HG02852 (cell line): ENCODE data around the gene MRPS30.
"Not testable (repeated sequence)": the region's sequence is repeated elsewhere in the genome, so short reads cannot be mapped to it uniquely, and the experiment has no call there.

Experiments
- ATAC-seq: cut with Tn5 transposase; IDR thresholded peaks from one replicate; pipeline ENCODE4 v1.9.1; 2021; ENCODE audit warnings: mild to moderate bottlenecking, moderate library complexity; ENCODE audit not compliant: unreplicated experiment

The MRPS30 gene

DNA sequence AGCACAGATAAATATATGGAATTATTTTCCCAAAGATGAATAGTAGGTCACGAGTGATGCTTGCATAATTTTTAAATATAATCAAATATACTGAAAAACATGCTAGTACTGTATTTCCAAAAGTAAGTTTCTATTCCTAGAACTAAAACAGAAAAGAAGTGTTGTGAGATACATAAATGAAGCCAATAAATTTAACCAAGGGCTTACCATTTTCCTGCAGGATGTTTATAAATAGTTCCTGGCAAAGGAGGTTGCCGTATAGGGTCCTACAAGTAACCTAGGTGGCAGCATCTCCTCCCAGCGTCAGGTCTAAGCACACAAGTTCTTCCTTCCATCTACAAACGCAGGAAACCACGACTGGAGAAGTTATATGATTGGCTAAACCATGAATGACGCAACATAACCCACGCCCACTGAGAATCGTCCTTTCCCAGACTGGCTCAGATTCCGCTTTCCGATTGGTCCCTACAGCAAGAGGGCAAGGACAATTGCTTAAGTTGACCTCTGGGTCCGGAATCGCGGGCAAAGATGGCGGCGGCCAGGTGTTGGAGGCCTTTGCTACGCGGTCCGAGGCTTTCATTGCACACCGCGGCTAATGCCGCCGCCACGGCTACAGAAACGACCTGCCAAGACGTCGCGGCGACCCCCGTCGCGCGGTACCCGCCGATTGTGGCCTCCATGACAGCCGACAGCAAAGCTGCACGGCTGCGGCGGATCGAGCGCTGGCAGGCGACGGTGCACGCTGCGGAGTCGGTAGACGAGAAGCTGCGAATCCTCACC, at the start of gene MRPS30:
MRPS30 (plus strand) TSS at position 513 of the 780 bp plus-strand sequence; CDS start at position 529, 16 bp downstream.
- peak; percentile 96 for ATAC-seq

DNA sequence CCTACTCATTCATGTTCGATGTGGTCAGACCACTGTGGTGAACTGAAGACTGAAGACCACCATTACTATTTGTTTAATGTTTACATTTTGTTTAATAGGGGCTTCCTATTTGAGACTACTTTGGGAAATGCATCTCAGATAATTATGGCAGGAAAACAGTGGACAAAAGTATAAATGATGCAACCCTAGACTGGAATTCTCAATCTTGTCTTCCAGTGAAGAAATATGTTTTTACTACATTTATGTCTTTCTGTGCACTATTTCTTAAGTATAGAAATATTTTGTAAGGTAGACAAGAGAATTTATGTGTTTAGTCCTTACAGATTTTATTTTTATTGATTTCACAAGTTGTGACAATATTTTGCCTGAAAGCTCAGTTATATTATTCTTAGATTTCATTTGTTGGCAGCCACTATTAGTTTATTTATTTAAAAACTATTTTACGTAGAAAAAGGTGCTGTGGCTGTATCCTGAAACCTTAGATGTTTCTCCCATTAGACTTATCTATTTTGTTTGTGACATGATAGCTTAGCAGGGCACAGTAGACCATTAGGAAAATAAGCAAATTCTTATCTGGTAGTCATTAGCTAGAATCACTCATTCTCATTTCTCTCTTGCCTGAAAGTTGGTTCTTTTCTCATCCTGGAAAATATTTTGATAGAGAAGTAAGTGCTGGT, 39.4 kb upstream of the MRPS30 start:
- ATAC-seq: no peak

DNA sequence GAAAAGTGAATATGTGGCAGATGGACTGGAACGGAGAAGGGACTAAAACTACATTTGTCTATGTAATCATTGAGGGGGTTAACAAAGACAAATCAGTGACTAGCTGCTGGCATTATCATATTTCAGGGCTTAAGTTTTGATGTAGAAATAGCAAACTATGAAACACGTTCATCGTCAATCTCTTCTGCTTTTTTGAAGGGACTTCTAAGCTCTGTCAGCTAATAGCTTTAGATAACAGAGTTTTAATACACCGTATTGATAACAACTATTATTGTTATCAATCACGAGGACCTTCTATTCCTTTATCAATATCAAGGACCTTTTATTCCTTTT, 38.9 kb upstream of the MRPS30 start:
- no peak for ATAC-seq

- ATAC-seq: no peak
Observed at GRCh38 chr5:44770780-44771717, 37.7 kb upstream of the MRPS30 start.

GRCh38 chr5:44772397-44772796, 36.4 kb upstream of the MRPS30 start:
- not testable (repeated sequence) for ATAC-seq

GRCh38 chr5:44774279-44774880, 34.4 kb upstream of the MRPS30 start:
- ATAC-seq: no peak

GRCh38 chr5:44779167-44779566, 29.6 kb upstream of the MRPS30 start:
- no peak for ATAC-seq

GRCh38 chr5:44783634-44784315, 25.0 kb upstream of the MRPS30 start:
- no peak for ATAC-seq

DNA sequence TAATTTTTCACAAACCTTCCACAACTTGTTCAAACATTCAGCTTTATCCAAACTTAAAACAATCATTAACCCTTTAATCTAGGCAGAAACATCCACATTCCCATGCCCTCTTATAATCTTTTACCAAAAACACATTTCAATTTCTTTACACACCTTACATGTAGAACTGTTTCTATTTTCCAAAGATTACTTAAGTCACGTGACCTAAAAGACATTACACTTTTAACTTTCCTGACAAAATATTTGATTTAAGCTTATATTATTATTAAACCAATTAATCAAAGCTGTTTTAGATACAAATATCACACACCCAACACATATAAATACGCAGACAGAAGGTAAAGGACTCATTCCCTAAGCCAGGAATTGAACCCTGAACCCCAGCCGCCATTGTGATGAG, 21.0 kb upstream of the MRPS30 start:
- no peak for ATAC-seq

DNA sequence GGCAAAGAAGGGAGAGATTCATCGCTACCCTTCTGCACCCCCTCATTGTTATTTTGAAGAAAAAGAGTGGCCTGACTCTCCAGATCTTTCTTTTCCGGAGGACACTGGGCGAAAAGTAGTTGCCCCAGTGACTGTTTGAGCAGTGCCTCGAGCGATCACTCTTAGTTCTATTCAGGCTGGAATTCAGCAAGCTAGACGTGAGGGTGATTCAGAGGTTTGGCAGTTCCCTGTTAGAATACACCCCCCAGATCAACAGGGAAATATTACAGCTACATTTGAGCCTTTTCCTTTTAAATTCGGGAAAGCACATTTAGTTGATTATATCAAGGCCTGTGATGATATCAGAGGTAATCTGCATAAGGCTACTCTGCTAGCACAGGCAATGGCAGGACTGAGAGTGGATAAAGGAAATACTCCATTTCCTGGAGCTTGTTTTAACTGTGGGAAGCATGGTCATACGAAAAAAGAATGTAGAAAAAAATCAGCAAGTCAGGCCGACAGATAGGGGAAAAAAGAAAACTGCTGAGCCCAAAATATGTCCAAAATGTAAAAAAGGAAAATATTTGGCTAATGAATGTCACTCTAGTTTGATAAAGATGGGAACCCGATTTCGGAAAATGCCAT, 19.3 kb upstream of the MRPS30 start:
- ATAC-seq: not testable (repeated sequence)

GRCh38 chr5:44792031-44792673, 16.6 kb upstream of the MRPS30 start:
- not testable (repeated sequence) for ATAC-seq

- ATAC-seq: no peak
Observed at GRCh38 chr5:44794371-44794770, 14.4 kb upstream of the MRPS30 start.

GRCh38 chr5:44795496-44795895, 13.3 kb upstream of the MRPS30 start:
- ATAC-seq: no peak

DNA sequence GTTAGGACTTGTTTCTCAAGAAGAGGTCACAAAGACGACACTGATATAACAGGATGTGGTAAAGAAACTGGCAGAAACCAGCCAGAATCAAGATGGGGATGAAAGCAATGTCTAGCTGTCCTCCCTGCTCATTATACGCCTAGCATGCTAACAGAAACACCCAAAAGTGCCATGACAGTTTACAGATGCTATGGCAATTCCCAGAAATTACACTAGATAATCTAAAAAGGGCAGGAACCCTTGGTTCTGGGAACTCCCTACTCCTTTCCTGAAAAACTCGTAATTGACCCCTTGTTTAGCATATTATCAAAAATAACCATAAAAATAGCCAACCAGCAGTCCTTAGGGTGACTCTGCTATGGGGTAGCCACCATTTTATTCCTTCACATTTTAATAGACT, 10.9 kb upstream of the MRPS30 start:
- no peak for ATAC-seq

DNA sequence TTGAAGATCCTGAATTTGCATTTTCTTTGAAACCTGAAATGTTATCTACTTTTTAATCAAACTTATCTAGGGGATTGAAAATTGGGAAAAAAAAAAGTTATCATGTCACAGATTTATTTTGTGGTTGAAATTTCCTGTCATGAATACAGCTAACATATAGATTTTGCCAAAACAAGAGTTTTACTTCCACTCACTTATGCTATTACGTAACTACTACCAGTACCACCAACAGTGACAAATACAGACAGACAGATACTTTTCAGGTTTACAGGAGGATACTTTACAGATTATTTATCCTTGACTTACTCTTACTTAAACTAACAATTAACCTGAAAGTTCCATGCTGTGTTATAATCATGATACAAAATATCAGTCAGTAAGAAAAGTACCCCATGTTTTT, 6.8 kb upstream of the MRPS30 start:
- no peak for ATAC-seq

GRCh38 chr5:44806608-44807007, 2.1 kb upstream of the MRPS30 start:
- no peak for ATAC-seq

- ATAC-seq: no peak
Observed at GRCh38 chr5:44807269-44807668, 1.5 kb upstream of the MRPS30 start.

GRCh38 chr5:44809215-44809955, 638 bp downstream of the MRPS30 start:
- ATAC-seq: peak; percentile 40

- no peak for ATAC-seq
Observed at GRCh38 chr5:44809956-44810420, 1.2 kb downstream of the MRPS30 start.
